Lower leg skin (tissue), 3 donors: ENCODE data around the gene ODR4.

ENCODE experiments used
- CTCF ChIP-seq, 3 donors: fragments of 450-650 bp; IDR thresholded peaks; one replicate each; pipeline ENCODE4 v1.5.1; 2016; ENCODE audit warnings: antibody characterized with exemption in 3 of 3, mild to moderate bottlenecking in 3 of 3, moderate library complexity in 2 of 3
- POLR2A ChIP-seq, 2 donors: fragments of 450-650 bp; IDR thresholded peaks; one replicate each; pipeline ENCODE4 v1.6.1; 2016 to 2017; ENCODE audit warnings: antibody characterized with exemption in 2 of 2, mild to moderate bottlenecking in 1 of 2, moderate library complexity in 1 of 2

GRCh38 chr1:186424539-186424938 is 48.9 kb downstream of the ODR4 start:
- no peak for TF ChIP-seq CTCF (IDR thresholded peaks at IDR 0.05)
- no peak for TF ChIP-seq POLR2A (IDR thresholded peaks at IDR 0.05)
